ENCODE results near the gene HOXA4. TPM values are rescaled to one million over a fixed set of nuclear protein-coding genes. Genes with fewer than 3 reads are reported as not detected.

The HOXA4 gene
- total RNA-seq, 1 experiment from 2014 or later, result not detected

DNA sequence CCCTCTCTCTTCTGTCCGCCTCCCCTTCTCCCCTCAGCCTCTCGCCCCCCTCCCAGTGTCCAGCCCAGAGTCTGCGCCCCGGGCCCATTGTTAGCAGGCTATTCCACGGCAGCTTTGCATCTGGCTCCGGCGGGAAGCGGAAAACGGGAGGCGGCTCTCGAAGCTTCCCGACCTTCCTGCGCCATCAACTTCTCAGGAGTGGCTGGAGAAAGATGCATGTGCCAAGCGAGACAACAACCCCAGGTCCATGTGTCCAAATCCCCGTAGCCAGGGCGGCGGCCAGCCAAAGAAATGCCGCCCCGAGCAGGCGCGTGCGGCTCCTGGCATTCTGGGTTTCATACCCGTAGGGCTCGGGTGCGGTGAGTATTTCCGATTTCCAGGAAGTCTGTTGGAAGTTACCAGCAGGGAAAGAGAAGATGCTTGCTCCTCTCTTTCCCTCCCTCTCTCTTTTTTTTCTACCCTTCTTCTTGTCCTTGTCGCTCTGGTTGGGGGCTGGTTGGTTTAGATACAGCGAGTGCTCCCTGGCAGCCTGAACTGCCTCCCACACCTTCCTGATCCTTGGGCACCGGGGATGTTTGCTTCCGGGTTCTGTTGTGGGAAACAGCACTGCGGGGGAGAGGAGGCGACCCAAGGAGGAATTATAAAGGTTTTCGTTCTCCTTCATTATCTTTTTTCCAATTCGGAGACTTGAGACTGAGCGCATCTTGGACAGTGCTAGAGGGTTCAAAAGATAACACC is 26.9 kb downstream of the HOXA4 start:
- no peaks in the 10 kb centered on the region for H3K9me2 ChIP-seq (replicated peaks; ENCODE audit: insufficient read depth, low read length)
- H3K79me2 ChIP-seq (ENCODE audit: low read length), result no peaks in the 10 kb centered on the region
- no peak overlapping the region for H3K9ac ChIP-seq (ENCODE audit: low read length)
- H3K9me3 ChIP-seq (ENCODE audit: low read length), result no peaks in the 10 kb centered on the region
- H3K36me3 ChIP-seq (ENCODE audit: insufficient read depth, low read length), result no peaks in the 10 kb centered on the region
- H3K27me3 ChIP-seq (ENCODE audit: low read length), result no peaks in the 10 kb centered on the region
- no peak overlapping the region for H3K4me3 ChIP-seq (ENCODE audit: low read length)
- H3K4me2 ChIP-seq (ENCODE audit: low read depth, low read length, poor library complexity, severe bottlenecking), result no peak overlapping the region
- DNase-seq, result no peak
- no peaks in the 10 kb centered on the region for H3K4me1 ChIP-seq (ENCODE audit: low read length)
- H2AFZ ChIP-seq (ENCODE audit: low read length), result no peak overlapping the region
- H3K27ac ChIP-seq (ENCODE audit: low read length), result no peak overlapping the region
- 0 out of 2 replicates have a peak, but pooled peaks cover 8% of the 10 kb centered on the region for H4K20me1 ChIP-seq (ENCODE audit: insufficient read depth, low read depth, low read length)

DNA sequence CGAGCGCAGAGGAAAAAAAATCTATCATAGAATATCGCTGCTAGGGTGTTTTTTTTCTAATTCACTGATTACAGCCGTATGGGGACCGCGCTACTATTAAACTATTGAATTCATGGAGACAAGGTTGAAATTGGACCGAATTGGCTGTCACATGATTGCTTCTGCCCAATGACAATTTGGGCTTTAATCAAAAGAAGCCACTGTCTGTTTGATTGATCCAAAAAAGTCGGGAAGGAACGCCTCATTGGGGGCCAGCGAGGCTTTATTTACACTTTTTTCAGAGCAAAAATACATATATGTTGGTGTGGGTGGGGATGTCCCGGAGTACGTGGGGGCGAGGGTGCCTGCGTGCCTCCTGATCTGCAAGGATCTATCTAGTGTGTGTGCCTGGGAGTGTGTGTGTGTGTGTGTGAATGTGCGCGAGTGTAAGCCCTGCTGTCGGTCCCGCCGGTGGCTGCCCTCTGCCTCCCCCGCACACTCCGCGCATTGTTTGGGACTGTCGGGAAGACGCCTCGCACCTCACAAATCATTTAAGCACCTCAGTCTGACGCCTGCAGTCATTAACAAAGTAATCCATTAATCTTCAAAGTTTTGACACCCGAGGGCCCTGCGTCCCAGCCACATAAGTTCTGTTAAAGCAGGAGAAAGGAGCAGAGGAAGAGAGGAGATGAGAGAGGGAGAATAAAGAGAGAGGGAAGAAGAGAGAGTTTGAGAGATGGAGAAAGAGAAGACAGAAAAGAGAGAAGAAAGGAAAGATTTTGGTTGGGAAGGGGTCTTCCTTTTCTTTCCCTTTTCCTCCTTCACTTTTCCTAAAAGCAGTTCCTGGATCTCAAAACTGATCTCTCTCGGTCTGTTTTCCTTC is 27.7 kb downstream of the HOXA4 start, which contains the start of gene HOXA2:
Gene HOXA2, minus strand, starts transcription at position 103 of the 862 bp plus-strand sequence. CDS start 183 bp downstream, outside the sequence.
- Histone ChIP-seq H3K4me1 (ENCODE audit: low read length) (peaks cover under 1% of the 10 kb centered on the region), H3K27me3 (ENCODE audit: low read length) (no peaks in the 10 kb centered on the region), H3K4me2 (ENCODE audit: low read depth, low read length, poor library complexity, severe bottlenecking) (no peak within 1 kb of the TSS), H3K36me3 (ENCODE audit: insufficient read depth, low read length) (no peaks in the 10 kb centered on the region), H3K4me3 (ENCODE audit: low read length) (no peak within 1 kb of the TSS), H2AFZ (ENCODE audit: low read length) (no peak within 1 kb of the TSS), H4K20me1 (ENCODE audit: insufficient read depth, low read depth, low read length) (0 out of 2 replicates have a peak, but pooled peaks cover 8% of the 10 kb centered on the region), H3K9ac (ENCODE audit: low read length) (no peak within 1 kb of the TSS), H3K27ac (ENCODE audit: low read length) (no peak within 1 kb of the TSS), H3K9me3 (ENCODE audit: low read length) (no peaks in the 10 kb centered on the region), H3K79me2 (ENCODE audit: low read length) (peaks cover 4% of the 10 kb centered on the region), H3K9me2 (replicated peaks; ENCODE audit: insufficient read depth, low read length) (no peaks in the 10 kb centered on the region)
- DNase-seq, result no peak

DNA sequence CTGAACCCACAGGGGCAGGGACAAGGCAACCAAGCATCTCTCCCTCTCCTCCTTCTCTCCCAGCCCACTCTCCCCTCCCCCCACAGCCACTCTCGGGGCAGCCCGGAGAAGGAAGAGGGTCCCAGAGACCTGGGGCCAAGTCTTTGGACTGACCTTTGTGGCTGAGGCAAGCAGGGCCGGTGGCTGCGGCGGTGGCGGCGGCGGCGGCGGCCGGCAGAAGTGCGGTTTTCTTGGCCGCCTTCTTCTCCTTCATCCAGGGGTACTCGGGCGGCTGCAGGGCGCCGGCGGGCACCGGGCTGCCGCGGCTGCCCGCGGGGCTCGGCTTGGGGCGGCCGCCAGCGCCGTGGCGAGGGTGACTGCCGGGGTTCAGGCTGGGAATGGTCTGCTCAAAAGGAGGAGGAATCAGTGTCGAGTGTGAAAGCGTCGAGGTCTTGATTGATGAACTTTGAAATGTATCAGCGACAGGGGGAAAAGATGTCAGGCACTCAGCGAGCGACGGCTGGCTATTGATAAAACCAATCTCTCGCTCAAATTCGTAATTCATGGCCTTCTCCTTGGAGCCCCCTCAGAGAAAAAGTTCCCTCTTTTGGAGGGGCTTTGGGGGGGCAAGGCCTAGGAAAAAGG is 28.5 kb downstream of the HOXA4 start:
- no peak for DNase-seq
- Histone ChIP-seq H3K9me3 (ENCODE audit: low read length) (no peaks in the 10 kb centered on the region), H3K4me1 (ENCODE audit: low read length) (peaks cover 8% of the 10 kb centered on the region), H3K79me2 (ENCODE audit: low read length) (peaks cover 12% of the 10 kb centered on the region), H3K9ac (ENCODE audit: low read length) (no peak overlapping the region), H3K4me2 (ENCODE audit: low read depth, low read length, poor library complexity, severe bottlenecking) (no peak overlapping the region), H3K9me2 (replicated peaks; ENCODE audit: insufficient read depth, low read length) (no peaks in the 10 kb centered on the region), H2AFZ (ENCODE audit: low read length) (no peak overlapping the region), H3K36me3 (ENCODE audit: insufficient read depth, low read length) (no peaks in the 10 kb centered on the region), H3K27me3 (ENCODE audit: low read length) (no peaks in the 10 kb centered on the region), H3K27ac (ENCODE audit: low read length) (no peak overlapping the region), H3K4me3 (ENCODE audit: low read length) (no peak overlapping the region), H4K20me1 (ENCODE audit: insufficient read depth, low read depth, low read length) (0 out of 2 replicates have a peak, but pooled peaks cover 8% of the 10 kb centered on the region)

DNA sequence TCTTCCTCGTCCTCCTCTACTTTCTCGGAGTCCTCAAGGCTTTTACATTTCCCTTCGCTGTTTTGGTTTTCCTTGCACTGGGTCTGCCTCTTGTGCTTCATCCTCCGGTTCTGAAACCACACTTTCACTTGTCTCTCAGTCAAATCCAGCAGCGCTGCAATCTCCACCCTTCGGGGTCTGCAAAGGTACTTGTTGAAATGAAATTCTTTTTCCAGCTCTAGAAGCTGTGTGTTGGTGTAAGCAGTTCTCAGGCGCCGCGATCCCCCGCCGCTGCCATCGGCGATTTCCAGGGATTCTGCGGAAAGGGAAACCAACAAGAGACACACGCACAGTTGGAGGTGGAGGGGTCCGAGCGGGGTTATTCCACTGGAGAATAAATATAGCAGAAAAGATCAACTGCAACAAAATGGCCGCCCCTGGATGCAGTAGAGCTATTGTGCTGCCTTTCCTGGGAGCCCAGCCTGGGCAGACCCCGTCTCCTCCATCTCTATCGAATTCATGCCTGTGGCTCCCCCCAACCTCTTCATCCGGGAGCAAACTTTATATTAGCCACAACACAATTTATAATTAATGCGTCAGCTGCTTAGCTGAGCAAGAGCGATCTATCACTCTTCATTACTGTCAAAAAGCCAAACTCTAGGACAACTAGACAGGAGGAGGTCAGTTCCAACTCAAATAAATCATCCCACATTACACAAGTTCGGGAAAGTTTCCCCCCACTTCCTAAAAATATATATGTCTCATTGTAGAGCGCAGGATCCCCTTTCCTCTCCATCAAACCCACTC is 29.2 kb downstream of the HOXA4 start:
- H3K4me1 ChIP-seq (ENCODE audit: low read length), result peaks cover 11% of the 10 kb centered on the region
- no peak overlapping the region for H3K27ac ChIP-seq (ENCODE audit: low read length)
- peaks cover 15% of the 10 kb centered on the region for H3K79me2 ChIP-seq (ENCODE audit: low read length)
- no peaks in the 10 kb centered on the region for H3K36me3 ChIP-seq (ENCODE audit: insufficient read depth, low read length)
- H3K9me3 ChIP-seq (ENCODE audit: low read length), result no peaks in the 10 kb centered on the region
- H3K9me2 ChIP-seq (replicated peaks; ENCODE audit: insufficient read depth, low read length), result no peaks in the 10 kb centered on the region
- H2AFZ ChIP-seq (ENCODE audit: low read length), result no peak overlapping the region
- no peaks in the 10 kb centered on the region for H3K27me3 ChIP-seq (ENCODE audit: low read length)
- H3K4me3 ChIP-seq (ENCODE audit: low read length), result no peak overlapping the region
- no peak for DNase-seq
- no peak overlapping the region for H3K4me2 ChIP-seq (ENCODE audit: low read depth, low read length, poor library complexity, severe bottlenecking)
- H4K20me1 ChIP-seq (ENCODE audit: insufficient read depth, low read depth, low read length), result 0 out of 2 replicates have a peak, but pooled peaks cover 8% of the 10 kb centered on the region
- H3K9ac ChIP-seq (ENCODE audit: low read length), result no peak overlapping the region

DNA sequence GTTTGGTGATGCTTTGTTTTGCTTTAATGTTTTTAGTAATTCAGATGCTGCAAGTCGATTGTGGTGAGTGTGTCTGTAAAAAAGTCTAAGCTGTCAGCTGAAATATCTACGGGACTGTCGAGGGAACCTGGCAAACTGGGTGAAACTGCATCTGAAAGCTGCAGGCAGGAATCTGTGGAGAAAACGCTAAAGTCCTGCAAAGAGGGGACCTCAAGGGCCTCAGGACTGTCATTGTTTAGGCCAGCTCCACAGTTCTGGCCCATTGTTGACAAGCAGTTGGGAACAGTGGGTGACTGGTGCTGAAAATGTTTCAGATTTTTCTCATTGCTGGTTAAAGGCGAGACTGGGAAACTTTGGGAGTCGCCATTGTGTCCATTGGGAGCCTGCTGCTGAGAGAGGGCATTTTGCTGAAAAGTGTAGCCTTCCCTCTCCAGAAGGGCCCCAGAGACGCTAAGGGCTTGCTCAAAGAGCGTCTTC is 29.8 kb downstream of the HOXA4 start:
- no peak overlapping the region for H3K27ac ChIP-seq (ENCODE audit: low read length)
- 0 out of 2 replicates have a peak, but pooled peaks cover 8% of the 10 kb centered on the region for H4K20me1 ChIP-seq (ENCODE audit: insufficient read depth, low read depth, low read length)
- H3K4me3 ChIP-seq (ENCODE audit: low read length), result no peak overlapping the region
- H3K4me1 ChIP-seq (ENCODE audit: low read length), result peaks cover 11% of the 10 kb centered on the region
- peaks cover 15% of the 10 kb centered on the region for H3K79me2 ChIP-seq (ENCODE audit: low read length)
- H3K9me2 ChIP-seq (replicated peaks; ENCODE audit: insufficient read depth, low read length), result no peaks in the 10 kb centered on the region
- H3K9ac ChIP-seq (ENCODE audit: low read length), result no peak overlapping the region
- no peaks in the 10 kb centered on the region for H3K9me3 ChIP-seq (ENCODE audit: low read length)
- H3K36me3 ChIP-seq (ENCODE audit: insufficient read depth, low read length), result no peaks in the 10 kb centered on the region
- H3K27me3 ChIP-seq (ENCODE audit: low read length), result no peaks in the 10 kb centered on the region
- H2AFZ ChIP-seq (ENCODE audit: low read length), result no peak overlapping the region
- DNase-seq, result no peak
- H3K4me2 ChIP-seq (ENCODE audit: low read depth, low read length, poor library complexity, severe bottlenecking), result no peak overlapping the region

DNA sequence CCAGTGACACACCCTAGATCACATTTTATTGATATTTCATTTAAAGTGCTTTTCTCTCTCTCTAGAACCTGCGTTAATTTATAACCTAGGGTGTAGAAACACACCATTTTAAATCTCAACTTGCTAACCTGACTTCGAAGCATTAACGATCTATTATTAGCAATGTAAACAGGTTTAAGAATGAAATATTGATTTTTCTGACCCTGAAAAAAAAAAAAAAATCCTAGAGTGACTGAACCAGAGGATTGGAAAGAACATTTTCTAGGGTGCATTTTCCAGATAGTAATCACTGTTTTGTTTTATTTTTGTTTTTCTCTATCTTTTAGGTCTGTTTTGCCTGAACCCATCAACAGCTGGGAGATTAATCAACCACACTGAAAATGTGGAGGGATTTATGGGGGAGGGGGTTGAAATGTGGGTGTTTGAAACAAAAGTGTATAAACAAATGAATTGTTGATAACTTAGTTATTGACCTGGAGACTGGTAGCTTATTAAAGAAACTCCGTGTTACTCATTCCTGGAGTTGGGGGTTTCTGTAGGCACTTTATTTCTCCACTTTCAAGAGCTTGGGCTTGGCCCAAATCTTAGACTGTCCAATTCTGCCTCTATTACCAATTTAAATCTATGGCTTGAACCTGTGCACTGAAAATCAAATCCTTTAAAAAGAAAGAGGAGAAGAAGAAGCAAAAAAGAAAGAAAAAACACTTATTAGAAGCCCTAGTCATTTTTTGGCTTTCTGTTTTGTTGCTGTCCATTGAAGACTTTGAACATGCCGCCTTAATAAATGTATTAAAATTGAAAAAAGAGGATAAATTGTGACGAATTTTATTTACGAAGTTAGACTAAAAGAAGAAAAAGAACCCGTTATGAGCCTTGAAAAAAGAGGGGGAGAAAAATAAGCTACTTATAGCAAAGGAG is 30.8 kb downstream of the HOXA4 start:
- peaks cover 15% of the 10 kb centered on the region for H3K79me2 ChIP-seq (ENCODE audit: low read length)
- no peaks in the 10 kb centered on the region for H3K36me3 ChIP-seq (ENCODE audit: insufficient read depth, low read length)
- no peak overlapping the region for H3K27ac ChIP-seq (ENCODE audit: low read length)
- DNase-seq, result no peak
- H3K9me3 ChIP-seq (ENCODE audit: low read length), result no peaks in the 10 kb centered on the region
- no peak overlapping the region for H2AFZ ChIP-seq (ENCODE audit: low read length)
- H4K20me1 ChIP-seq (ENCODE audit: insufficient read depth, low read depth, low read length), result 0 out of 2 replicates have a peak, but pooled peaks cover under 1% of the 10 kb centered on the region
- no peak overlapping the region for H3K4me3 ChIP-seq (ENCODE audit: low read length)
- H3K4me2 ChIP-seq (ENCODE audit: low read depth, low read length, poor library complexity, severe bottlenecking), result no peak overlapping the region
- peaks cover 18% of the 10 kb centered on the region for H3K4me1 ChIP-seq (ENCODE audit: low read length)
- no peak overlapping the region for H3K9ac ChIP-seq (ENCODE audit: low read length)
- no peaks in the 10 kb centered on the region for H3K9me2 ChIP-seq (replicated peaks; ENCODE audit: insufficient read depth, low read length)
- no peaks in the 10 kb centered on the region for H3K27me3 ChIP-seq (ENCODE audit: low read length)

Measured in Karpas-422 (cell line).